Epithelial cell of proximal tubule (primary cell): ENCODE data around the gene PIP4K2B. TPM values are rescaled to one million over a fixed set of nuclear protein-coding genes. Genes with fewer than 3 reads are reported as not detected.

Source experiments
- DNase-seq: peaks from one replicate; pipeline ENCODE4 v3.0.0-alpha.2; 2011; ENCODE audit warnings: low read depth
- H3K4me3 ChIP-seq: 2 replicates; pipeline ENCODE4 v1.5.1; 2011; ENCODE audit warnings: low read depth, mild to moderate bottlenecking, low read length
- CTCF ChIP-seq: conservative IDR thresholded peaks from 2 replicates; pipeline ENCODE4 v1.5.1; 2012; ENCODE audit warnings: low read depth, mild to moderate bottlenecking, low read length
- total RNA-seq: library from RNA; depleted of rRNA; stranded (reverse); fragments of >200 nt; gene quantifications from 2 replicates; pipeline ENCODE4 v1.2.3, GENCODE V29; 2015

The PIP4K2B gene
- total RNA-seq, 1 donor from 2014 or later = 20.9 TPM

- TF ChIP-seq CTCF = no peak
- no peak for DNase-seq
- no peak overlapping the region for H3K4me3 ChIP-seq
Observed at GRCh38 chr17:38719943-38720641, 79.3 kb downstream of the PIP4K2B start.

DNA sequence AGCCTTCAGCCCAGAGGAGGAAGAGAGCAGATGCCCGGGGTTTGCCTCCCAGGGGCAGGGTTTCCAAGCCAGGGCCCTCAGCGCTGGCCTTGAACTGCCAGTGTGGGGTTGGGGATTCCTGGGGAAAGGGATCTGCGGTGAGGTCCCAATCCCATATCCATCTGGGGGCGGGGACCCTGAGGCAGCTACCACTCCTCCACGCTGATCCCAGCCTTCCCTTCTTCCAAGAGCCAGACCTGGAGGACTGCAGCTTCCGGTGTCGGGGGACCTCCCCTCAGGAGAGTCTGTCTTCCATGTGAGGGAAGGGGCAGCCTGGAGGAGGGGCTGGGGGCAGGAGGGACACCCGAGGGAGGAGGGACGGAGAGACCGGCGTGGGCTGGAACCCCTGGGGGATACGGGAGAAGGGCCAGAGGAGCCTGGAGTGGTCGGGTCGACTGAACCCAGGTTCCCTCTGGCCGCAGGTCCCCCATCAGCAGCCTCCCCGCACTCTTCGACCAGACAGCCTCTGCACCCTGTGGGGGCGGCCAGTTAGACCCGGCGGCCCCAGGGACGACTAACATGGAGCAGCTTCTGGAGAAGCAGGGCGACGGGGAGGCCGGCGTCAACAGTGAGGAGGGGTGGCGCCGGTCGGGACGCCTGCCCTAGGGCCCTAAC, 79.9 kb downstream of the PIP4K2B start:
- H3K4me3 ChIP-seq = no peak overlapping the region
- TF ChIP-seq CTCF = no peak
- no peak for DNase-seq

DNA sequence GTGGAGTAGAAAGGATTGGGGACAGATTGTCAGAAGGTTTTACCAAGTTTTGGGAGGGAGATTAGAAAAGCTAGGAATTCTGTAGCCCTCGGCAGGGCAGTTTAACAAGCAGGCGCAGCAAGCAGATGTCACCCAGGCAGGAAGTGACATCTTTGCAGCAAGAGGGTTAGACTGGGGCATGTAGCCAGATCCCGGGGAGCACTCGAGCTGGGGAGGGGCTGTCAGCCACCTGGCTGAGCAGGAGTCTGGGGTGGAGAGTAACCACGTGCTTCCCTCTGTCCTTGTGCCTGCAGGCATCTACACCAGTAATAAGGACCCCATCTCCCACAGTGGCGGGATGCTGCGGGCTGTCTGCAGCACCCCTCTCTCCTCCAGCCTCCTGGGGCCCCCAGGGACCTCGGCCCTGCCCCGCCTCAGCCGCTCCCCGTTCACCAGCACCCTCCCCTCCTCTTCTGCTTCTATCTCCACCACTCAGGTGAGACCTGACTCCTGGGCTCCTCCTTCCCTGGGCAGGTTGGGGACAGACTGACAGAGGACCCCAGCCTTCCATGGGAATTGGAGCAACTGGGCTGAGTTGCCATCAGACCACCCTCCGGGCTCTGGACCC, 82.1 kb downstream of the PIP4K2B start:
- no peak overlapping the region for H3K4me3 ChIP-seq
- TF ChIP-seq CTCF = no peak
- DNase-seq = no peak

GRCh38 chr17:38716368-38717005, 82.9 kb downstream of the PIP4K2B start:
- no peak for DNase-seq

More at GRCh38 chr17:38716368-38717005, 82.9 kb downstream of the PIP4K2B start:
- H3K4me3 ChIP-seq = no peak overlapping the region
- TF ChIP-seq CTCF = no peak

Other genes with a start within 250 kb of the PIP4K2B start
- 0.07 and 2.1 TPM in 2 replicates for gene SRCIN1, start 193.6 kb downstream of the PIP4K2B start, total RNA-seq
- 2.4 and 4.1 TPM in 2 replicates for gene EPOP, start 124.6 kb downstream of the PIP4K2B start, total RNA-seq
- gene MLLT6, start 94.3 kb downstream of the PIP4K2B start, total RNA-seq = 25.0 and 34.2 TPM in 2 replicates
- 9.4 and 19.3 TPM in 2 replicates for gene CISD3, start 69.2 kb downstream of the PIP4K2B start, total RNA-seq
- gene PCGF2, start 51.2 kb downstream of the PIP4K2B start, total RNA-seq = 6.1 and 7.6 TPM in 2 replicates
- 311 and 436 TPM in 2 replicates for gene PSMB3, start 46.8 kb downstream of the PIP4K2B start, total RNA-seq
- gene CWC25, start 25.8 kb upstream of the PIP4K2B start, total RNA-seq = 9.6 and 13.9 TPM in 2 replicates
- gene RPL23, start 54.2 kb upstream of the PIP4K2B start, total RNA-seq = 1,471 and 1,718 TPM in 2 replicates
- gene LASP1, start 70.5 kb upstream of the PIP4K2B start, total RNA-seq = 261 and 308 TPM in 2 replicates
- not detected in 2 replicates for gene FBXO47, start 167.8 kb upstream of the PIP4K2B start, total RNA-seq